ENCODE measurements around the gene CIZ1. TPM values are rescaled to one million over a fixed set of nuclear protein-coding genes. Genes with fewer than 3 reads are reported as not detected.

CIZ1 gene
- polyA plus RNA-seq, 1 of the 3 experiments (the other 2 are of a cell fraction), result 37.0 TPM

DNA sequence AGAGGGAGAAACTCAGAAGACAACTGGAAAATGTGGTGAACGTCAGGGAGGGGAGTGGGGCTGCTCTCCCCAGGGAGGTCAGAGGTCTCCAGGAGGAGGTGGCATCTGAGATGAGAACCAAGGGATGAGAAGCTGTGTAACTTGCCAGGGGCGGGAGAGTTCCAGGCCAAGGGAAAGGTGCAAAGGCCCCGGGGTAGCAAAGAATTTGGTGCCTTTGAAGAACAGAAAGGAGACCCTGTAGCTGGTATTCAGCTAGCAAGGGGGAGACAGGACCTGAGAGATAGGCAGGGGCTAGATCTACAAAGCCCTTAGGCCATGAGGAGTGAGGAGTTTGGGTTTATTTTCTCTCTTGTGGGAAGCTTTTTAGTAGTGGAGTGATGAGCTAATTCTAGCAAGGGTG lies 15.1 kb upstream of the CIZ1 start:
- peaks cover 24% of the 10 kb centered on the region for H3K79me2 ChIP-seq (ENCODE audit: insufficient read depth)
- WGBS (ENCODE audit: low lambda C conversion rate), result 90% methylated on average over 3 of the region's 3 CpGs
- DNase-seq, result no peak

More for the DNA sequence above, 15.1 kb upstream of the CIZ1 start:
- CTCF ChIA-PET, result interaction anchor here (0.6 to 2.1 kb wide), 5 partner anchors 10 to 213 kb away, joined by 3 to 10 read pairs (median 3); no protein-coding TSS in a partner anchor
- Histone ChIP-seq H3K4me1 (ENCODE audit: control insufficient read depth in 1 of 2, insufficient read depth in 2 of 2, low read depth in 1 of 2, low read length in 1 of 2) (peaks cover 0 to 20% of the 10 kb centered on the region in 2 experiments; a peak in 1 of 4 replicates), H3K9me2 (no peaks in the 10 kb centered on the region), H3K9me3 (no peaks in the 10 kb centered on the region), H2AFZ (ENCODE audit: low read depth) (no peak overlapping the region), H3K4me3 (ENCODE audit: low read depth in 2 of 2, low read length in 1 of 2) (no peak overlapping the region), H3K9ac (no peak overlapping the region), H3K27me3 (ENCODE audit: insufficient read depth) (no peaks in the 10 kb centered on the region), H3K4me2 (no peak overlapping the region), H3F3A (replicated peaks; ENCODE audit: insufficient read depth) (peaks cover 13% of the 10 kb centered on the region), H4K20me1 (ENCODE audit: insufficient read depth) (no peaks in the 10 kb centered on the region), H3K36me3 (replicated peaks in 1 of 2; ENCODE audit: control insufficient read depth in 1 of 2, insufficient read depth in 2 of 2, low read length in 1 of 2) (peaks cover 0 to 3% of the 10 kb centered on the region in 2 experiments), H3K27ac (ENCODE audit: low read depth in 2 of 2, low read length in 1 of 2) (no peak overlapping the region)
- TF ChIP-seq SMC3 (IDR thresholded peaks at IDR 0.05; ENCODE audit: low read depth, low read length) (no peak), FOXJ3 (CRISPR knock-in tag; IDR thresholded peaks at IDR 0.05) (no peak), POLR2AphosphoS5 (IDR thresholded peaks at IDR 0.05; ENCODE audit: low read depth, low read length) (no peak), TCF12 (IDR thresholded peaks at IDR 0.05) (no peak), JUND (IDR thresholded peaks at IDR 0.05) (no peak), GATA2 (CRISPR knock-in tag; IDR thresholded peaks at IDR 0.05) (no peak), MEF2A (IDR thresholded peaks at IDR 0.05; ENCODE audit: borderline replicate concordance, low read depth) (no peak), YY1 (IDR thresholded peaks at IDR 0.05; ENCODE audit: low read depth) (no peak), RCOR1 (IDR thresholded peaks at IDR 0.05; ENCODE audit: low read length) (no peak), EP300 (IDR thresholded peaks at IDR 0.05; ENCODE audit: borderline replicate concordance in 1 of 2, low read depth in 1 of 2, low read length in 1 of 2) (no peak), TEAD4 (IDR thresholded peaks at IDR 0.05; ENCODE audit: borderline replicate concordance, insufficient read depth) (no peak), GABPA (IDR thresholded peaks at IDR 0.05; ENCODE audit: low read depth) (no peak)
- TF ChIP-seq, protein P1, sequence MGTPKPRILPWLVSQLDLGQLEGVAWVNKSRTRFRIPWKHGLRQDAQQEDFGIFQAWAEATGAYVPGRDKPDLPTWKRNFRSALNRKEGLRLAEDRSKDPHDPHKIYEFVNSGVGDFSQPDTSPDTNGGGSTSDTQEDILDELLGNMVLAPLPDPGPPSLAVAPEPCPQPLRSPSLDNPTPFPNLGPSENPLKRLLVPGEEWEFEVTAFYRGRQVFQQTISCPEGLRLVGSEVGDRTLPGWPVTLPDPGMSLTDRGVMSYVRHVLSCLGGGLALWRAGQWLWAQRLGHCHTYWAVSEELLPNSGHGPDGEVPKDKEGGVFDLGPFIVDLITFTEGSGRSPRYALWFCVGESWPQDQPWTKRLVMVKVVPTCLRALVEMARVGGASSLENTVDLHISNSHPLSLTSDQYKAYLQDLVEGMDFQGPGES (IDR thresholded peaks at IDR 0.05; ENCODE audit: low read depth, low read length), result no peak
- TF ChIP-seq, protein P2, sequence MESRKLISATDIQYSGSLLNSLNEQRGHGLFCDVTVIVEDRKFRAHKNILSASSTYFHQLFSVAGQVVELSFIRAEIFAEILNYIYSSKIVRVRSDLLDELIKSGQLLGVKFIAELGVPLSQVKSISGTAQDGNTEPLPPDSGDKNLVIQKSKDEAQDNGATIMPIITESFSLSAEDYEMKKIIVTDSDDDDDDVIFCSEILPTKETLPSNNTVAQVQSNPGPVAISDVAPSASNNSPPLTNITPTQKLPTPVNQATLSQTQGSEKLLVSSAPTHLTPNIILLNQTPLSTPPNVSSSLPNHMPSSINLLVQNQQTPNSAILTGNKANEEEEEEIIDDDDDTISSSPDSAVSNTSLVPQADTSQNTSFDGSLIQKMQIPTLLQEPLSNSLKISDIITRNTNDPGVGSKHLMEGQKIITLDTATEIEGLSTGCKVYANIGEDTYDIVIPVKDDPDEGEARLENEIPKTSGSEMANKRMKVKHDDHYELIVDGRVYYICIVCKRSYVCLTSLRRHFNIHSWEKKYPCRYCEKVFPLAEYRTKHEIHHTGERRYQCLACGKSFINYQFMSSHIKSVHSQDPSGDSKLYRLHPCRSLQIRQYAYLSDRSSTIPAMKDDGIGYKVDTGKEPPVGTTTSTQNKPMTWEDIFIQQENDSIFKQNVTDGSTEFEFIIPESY (IDR thresholded peaks at IDR 0.05; ENCODE audit: borderline replicate concordance, low read depth), result no peak
- TF ChIP-seq, protein P3, sequence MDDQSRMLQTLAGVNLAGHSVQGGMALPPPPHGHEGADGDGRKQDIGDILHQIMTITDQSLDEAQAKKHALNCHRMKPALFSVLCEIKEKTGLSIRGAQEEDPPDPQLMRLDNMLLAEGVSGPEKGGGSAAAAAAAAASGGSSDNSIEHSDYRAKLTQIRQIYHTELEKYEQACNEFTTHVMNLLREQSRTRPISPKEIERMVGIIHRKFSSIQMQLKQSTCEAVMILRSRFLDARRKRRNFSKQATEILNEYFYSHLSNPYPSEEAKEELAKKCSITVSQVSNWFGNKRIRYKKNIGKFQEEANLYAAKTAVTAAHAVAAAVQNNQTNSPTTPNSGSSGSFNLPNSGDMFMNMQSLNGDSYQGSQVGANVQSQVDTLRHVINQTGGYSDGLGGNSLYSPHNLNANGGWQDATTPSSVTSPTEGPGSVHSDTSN (IDR thresholded peaks at IDR 0.05), result no peak
- TF ChIP-seq, protein P4, sequence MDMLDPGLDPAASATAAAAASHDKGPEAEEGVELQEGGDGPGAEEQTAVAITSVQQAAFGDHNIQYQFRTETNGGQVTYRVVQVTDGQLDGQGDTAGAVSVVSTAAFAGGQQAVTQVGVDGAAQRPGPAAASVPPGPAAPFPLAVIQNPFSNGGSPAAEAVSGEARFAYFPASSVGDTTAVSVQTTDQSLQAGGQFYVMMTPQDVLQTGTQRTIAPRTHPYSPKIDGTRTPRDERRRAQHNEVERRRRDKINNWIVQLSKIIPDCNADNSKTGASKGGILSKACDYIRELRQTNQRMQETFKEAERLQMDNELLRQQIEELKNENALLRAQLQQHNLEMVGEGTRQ (IDR thresholded peaks at IDR 0.05; ENCODE audit: borderline replicate concordance, low read depth, low read length), result no peak
- TF ChIP-seq, protein P5, sequence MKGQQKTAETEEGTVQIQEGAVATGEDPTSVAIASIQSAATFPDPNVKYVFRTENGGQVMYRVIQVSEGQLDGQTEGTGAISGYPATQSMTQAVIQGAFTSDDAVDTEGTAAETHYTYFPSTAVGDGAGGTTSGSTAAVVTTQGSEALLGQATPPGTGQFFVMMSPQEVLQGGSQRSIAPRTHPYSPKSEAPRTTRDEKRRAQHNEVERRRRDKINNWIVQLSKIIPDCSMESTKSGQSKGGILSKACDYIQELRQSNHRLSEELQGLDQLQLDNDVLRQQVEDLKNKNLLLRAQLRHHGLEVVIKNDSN (IDR thresholded peaks at IDR 0.05; ENCODE audit: borderline replicate concordance, low read depth), result no peak
- POLR2A ChIA-PET, result no interaction called here

All from SK-N-SH (cell line).